WTC11 (cell line): ENCODE data around the gene CAMKK2.
"Not testable (repeated sequence)": the region's sequence is repeated elsewhere in the genome, so short reads cannot be mapped to it uniquely, and the experiment has no call there.

Experiments used
- ARID4B ChIP-seq: sonication (generic); formaldehyde crosslinking; IDR thresholded peaks from 2 replicates; pipeline ENCODE4 v1.8.0; 2023; ENCODE audit warnings: missing genetic modification reagents, mild to moderate bottlenecking, borderline replicate concordance
- CBFB ChIP-seq: sonication (generic); formaldehyde crosslinking; IDR thresholded peaks from 2 replicates; pipeline ENCODE4 v1.8.1; 2022; ENCODE audit warnings: mild to moderate bottlenecking, low read depth, missing genetic modification reagents
- CTCF ChIP-seq: fragments of 200-600 bp; IDR thresholded peaks from 2 replicates; pipeline ENCODE4 v1.8.0; 2022; ENCODE audit warnings: antibody characterized with exemption
- ESRRA ChIP-seq: sonication (generic); formaldehyde crosslinking; IDR thresholded peaks from 2 replicates; pipeline ENCODE4 v1.8.1; 2022; ENCODE audit warnings: mild to moderate bottlenecking, missing genetic modification reagents, borderline replicate concordance
- KAT7 ChIP-seq: sonication (generic); formaldehyde crosslinking; IDR thresholded peaks from 2 replicates; pipeline ENCODE4 v1.8.1; 2023; ENCODE audit warnings: missing genetic modification reagents, mild to moderate bottlenecking, borderline replicate concordance
- SP1 ChIP-seq: sonication (generic); formaldehyde crosslinking; conservative IDR thresholded peaks from 2 replicates; pipeline ENCODE4 v1.8.1; 2022; ENCODE audit warnings: missing genetic modification reagents
- TCF7 ChIP-seq: sonication (generic); formaldehyde crosslinking; IDR thresholded peaks from 2 replicates; pipeline ENCODE4 v1.8.0; 2022; ENCODE audit warnings: mild to moderate bottlenecking, low read depth, missing genetic modification reagents, moderate library complexity
- TEAD4 ChIP-seq: sonication (generic); formaldehyde crosslinking; IDR thresholded peaks from 2 replicates; pipeline ENCODE4 v1.8.0; 2022; ENCODE audit warnings: mild to moderate bottlenecking, missing genetic modification reagents

GRCh38 chr12:121282910-121283309, 13.6 kb downstream of the CAMKK2 start:
- not testable (repeated sequence) for TF ChIP-seq CBFB (CRISPR knock-in tag); TCF7; KAT7 (CRISPR knock-in tag); ESRRA; ARID4B (CRISPR knock-in tag); TEAD4 (CRISPR knock-in tag); CTCF; SP1
